PC-9 (cell line): ENCODE measurements around the gene RHOBTB1.

ENCODE experiments used
- EZH2 ChIP-seq: fragments of 200-600 bp; sonication (generic); IDR thresholded peaks from 2 replicates; pipeline ENCODE4 v1.8.0; 2017; ENCODE audit warnings: antibody characterized with exemption, low read depth
- TF ChIP-seq, protein P1 (sequence below): fragments of 200-600 bp; sonication (generic); conservative IDR thresholded peaks from 2 replicates; pipeline ENCODE4 v1.6.1; 2017; ENCODE audit warnings: mixed run types, antibody characterized with exemption, mild to moderate bottlenecking, moderate library complexity

DNA sequence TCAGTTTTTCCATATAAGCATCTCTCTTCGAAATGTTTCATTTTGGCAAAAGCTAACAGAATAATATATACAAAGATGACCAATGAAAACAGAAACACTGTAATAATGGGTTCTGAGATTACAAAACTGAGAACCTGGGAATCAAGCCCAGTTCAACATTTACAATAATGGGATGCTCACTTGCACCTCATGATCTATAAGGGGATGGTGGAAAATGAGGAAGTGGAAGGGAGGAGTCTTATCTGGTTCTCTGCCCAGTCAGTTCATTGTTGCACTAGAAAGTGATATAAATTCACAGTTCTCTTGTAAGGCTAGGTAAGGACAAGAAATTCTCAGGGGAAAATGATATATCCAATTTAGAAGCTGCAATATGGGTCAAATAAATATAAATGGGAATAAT is 31.7 kb upstream of the RHOBTB1 start:
- TF ChIP-seq, protein P1, sequence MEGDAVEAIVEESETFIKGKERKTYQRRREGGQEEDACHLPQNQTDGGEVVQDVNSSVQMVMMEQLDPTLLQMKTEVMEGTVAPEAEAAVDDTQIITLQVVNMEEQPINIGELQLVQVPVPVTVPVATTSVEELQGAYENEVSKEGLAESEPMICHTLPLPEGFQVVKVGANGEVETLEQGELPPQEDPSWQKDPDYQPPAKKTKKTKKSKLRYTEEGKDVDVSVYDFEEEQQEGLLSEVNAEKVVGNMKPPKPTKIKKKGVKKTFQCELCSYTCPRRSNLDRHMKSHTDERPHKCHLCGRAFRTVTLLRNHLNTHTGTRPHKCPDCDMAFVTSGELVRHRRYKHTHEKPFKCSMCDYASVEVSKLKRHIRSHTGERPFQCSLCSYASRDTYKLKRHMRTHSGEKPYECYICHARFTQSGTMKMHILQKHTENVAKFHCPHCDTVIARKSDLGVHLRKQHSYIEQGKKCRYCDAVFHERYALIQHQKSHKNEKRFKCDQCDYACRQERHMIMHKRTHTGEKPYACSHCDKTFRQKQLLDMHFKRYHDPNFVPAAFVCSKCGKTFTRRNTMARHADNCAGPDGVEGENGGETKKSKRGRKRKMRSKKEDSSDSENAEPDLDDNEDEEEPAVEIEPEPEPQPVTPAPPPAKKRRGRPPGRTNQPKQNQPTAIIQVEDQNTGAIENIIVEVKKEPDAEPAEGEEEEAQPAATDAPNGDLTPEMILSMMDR = no peak
- TF ChIP-seq EZH2 = no peak
